RWPE1 (cell line): Measurements from ENCODE around the gene BOC.

Experiments
- CTCF ChIA-PET: fragments of 350-600 bp; sonication (Branson Sonifier 250); formaldehyde crosslinking; extraction: SDS; loops from one replicate; lab custom pipeline; 2021; lab: Yijun Ruan, JAX
- POLR2A ChIA-PET: fragments of 400-600 bp; formaldehyde crosslinking; extraction: SDS; loops from one replicate; lab custom pipeline; 2020; ENCODE audit warnings: antibody characterized with exemption; ENCODE audit not compliant: low non-redundant PET; lab: Yijun Ruan, JAX
- DNase-seq: peaks from one replicate; pipeline ENCODE4 v3.0.0; 2012; ENCODE audit warnings: low spot score
- H3K27ac ChIP-seq: fragments of 450-650 bp; 2 replicates; pipeline ENCODE4 v1.5.1; 2017
- TF ChIP-seq, protein P1 (sequence below): fragments of 450-650 bp; conservative IDR thresholded peaks from 2 replicates; pipeline ENCODE4 v1.5.1; 2017; ENCODE audit warnings: low read depth, mild to moderate bottlenecking

The BOC gene

DNA sequence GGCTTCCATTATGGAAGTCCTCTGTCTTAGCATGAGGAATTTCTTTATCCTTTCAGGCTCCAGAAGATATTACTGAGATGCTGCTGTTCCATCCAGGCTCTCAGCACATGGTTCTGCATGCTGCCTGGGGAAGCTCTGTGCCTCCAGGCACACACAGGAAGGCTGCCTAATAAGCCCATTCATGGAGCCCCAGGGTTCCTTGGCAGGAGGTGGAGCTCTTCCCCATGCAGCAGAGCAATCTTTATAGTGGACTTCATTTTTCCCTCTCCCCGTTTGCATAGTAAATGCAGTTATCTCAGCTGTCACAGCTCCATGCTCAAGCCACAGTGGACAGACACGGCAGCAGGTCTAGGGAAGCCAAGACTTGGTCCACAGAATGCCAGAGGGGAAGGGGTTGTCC lies 57.6 kb downstream of the BOC start:
- no peak for DNase-seq
- TF ChIP-seq, protein P1, sequence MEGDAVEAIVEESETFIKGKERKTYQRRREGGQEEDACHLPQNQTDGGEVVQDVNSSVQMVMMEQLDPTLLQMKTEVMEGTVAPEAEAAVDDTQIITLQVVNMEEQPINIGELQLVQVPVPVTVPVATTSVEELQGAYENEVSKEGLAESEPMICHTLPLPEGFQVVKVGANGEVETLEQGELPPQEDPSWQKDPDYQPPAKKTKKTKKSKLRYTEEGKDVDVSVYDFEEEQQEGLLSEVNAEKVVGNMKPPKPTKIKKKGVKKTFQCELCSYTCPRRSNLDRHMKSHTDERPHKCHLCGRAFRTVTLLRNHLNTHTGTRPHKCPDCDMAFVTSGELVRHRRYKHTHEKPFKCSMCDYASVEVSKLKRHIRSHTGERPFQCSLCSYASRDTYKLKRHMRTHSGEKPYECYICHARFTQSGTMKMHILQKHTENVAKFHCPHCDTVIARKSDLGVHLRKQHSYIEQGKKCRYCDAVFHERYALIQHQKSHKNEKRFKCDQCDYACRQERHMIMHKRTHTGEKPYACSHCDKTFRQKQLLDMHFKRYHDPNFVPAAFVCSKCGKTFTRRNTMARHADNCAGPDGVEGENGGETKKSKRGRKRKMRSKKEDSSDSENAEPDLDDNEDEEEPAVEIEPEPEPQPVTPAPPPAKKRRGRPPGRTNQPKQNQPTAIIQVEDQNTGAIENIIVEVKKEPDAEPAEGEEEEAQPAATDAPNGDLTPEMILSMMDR: no peak
- H3K27ac ChIP-seq: no peak overlapping the region
- ChIA-PET CTCF (interaction anchor here (0.6 kb wide), 1 partner anchor 669 kb away, joined by 5 read pairs; no protein-coding TSS in a partner anchor), POLR2A (no interaction called here)

DNA sequence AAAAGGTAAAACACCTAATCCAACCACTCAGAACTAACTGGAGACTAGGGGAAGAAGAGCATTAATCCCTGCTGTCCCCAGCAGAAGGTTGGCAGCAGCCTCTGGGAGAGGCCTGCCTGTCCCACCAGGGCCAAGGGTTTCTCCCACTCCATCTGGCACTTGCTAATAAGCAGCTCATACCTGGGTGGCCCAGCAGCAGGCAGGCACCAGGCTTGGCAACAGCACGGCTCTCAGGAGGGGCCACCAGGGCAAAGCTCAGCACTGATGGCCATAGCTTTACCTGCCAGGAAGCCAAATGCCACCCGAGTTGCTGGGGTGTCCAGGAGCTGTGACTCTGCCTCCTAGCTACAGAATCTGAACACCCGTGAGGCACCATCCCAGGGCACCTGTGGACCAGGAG lies 58.3 kb downstream of the BOC start:
- CTCF ChIA-PET: interaction anchor here (0.5 to 0.6 kb wide), 2 partner anchors 204 to 669 kb away, joined by 5 read pairs; no protein-coding TSS in a partner anchor
- DNase-seq: no peak
- TF ChIP-seq, protein P1: no peak
- no peak overlapping the region for H3K27ac ChIP-seq
- POLR2A ChIA-PET: no interaction called here

DNA sequence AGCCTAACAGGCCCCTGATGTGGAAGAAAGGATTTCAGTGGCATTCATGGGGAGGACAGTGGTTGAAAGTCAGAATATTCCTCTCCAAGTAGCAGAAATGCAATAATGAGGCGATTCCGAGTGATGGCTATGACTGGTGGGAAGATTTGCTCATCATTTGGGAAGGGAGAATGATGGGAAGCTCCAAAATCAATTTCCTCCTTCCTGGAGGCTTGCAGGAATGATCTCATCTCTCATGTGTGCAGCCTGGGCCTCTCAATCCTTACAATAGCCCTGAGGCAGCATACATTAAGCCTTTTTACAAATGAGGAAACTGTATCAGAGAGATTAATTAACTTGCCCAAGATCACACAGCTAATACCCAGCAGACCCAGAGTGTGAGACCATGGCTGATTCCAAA lies 58.7 kb downstream of the BOC start:
- no peak for DNase-seq
- TF ChIP-seq, protein P1: no peak
- ChIA-PET CTCF (interaction anchor here (0.5 kb wide), 1 partner anchor 205 kb away, joined by 5 read pairs; no protein-coding TSS in a partner anchor), POLR2A (no interaction called here)
- no peak overlapping the region for H3K27ac ChIP-seq

DNA sequence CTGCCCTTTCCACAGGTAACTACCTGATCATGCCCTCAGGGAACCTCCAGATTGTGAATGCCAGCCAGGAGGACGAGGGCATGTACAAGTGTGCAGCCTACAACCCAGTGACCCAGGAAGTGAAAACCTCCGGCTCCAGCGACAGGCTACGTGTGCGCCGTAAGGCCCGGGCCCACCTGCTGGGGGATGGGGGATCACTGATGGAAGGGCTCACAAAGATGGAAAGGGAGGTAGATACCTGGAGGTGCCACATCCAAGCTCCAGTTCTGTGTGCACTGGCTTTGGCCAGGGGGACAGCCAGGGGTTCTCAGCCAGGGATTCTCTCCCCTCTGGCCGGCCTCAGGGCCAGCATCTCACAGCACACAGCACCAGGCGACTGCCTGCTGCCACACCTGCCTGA lies 59.4 kb downstream of the BOC start:
- CTCF ChIA-PET: interaction anchor here (0.5 to 1.5 kb wide), 3 partner anchors 18 to 204 kb away, joined by 3 to 5 read pairs (median 3); no protein-coding TSS in a partner anchor
- TF ChIP-seq, protein P1: no peak
- DNase-seq: no peak
- no peak overlapping the region for H3K27ac ChIP-seq
- POLR2A ChIA-PET: no interaction called here

DNA sequence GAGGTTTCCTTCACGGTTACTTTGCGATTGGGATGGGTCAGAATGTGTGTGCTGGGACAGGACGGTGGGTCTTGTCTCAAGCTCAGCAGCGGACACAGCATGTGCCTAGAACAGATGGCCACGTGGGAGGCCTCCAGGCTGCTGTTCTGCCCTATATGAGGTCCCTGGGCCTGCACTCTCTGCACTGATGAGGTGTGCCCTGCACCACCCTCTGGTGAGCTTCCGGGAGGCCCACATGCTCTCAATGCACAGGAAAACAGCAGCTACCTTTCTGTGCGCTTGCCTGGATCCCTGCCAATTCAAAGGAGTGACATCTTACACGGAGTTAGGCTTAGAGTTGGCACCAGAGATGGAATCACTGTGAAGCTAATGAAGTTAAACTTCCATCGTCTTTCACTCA lies 59.8 kb downstream of the BOC start:
- no peak overlapping the region for H3K27ac ChIP-seq
- TF ChIP-seq, protein P1: no peak
- ChIA-PET CTCF (interaction anchor here (0.5 to 1.5 kb wide), 3 partner anchors 17 to 204 kb away, joined by 3 to 5 read pairs (median 3); no protein-coding TSS in a partner anchor), POLR2A (no interaction called here)
- DNase-seq: no peak

DNA sequence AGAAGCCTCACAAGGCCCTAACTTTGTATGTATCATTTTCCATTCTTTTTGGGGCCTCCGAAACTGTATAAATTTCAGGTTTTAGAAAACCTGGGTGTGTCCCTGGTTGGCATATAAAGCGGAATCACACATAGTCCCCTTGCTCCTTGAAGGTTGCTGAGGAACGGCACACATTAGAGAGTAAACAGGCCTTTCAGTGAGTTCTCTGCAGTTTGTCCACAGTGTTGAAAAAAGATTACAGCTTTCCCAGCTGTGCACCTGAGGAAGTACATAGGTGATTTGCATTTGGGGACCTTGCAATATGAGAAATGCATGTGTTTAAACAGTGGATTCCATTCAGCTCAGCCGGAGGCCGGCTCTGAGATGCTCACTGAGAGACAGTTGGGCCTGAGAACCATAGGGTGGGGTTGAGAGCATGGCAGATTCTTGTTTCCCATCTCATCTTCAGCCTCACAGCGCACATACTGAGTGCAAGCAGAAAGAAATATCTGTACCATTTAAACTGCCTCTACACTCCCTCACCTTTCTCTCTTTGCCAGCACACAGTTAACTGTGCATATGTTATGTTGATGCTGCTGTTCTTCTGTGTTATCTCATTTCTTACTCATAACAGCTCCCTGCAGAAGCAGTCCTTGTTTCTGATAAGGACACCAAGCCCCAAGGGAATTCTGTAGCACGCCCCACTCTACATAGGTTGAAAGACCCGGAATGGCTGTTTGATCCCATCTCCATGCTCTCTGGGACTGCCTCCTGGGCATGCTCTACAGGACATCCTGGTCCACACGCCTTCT lies 60.4 kb downstream of the BOC start:
- ChIA-PET POLR2A (no interaction called here), CTCF (interaction anchor here (0.6 to 1.5 kb wide), 2 partner anchors 17 to 109 kb away, joined by 3 to 5 read pairs; no protein-coding TSS in a partner anchor)
- TF ChIP-seq, protein P1: no peak
- H3K27ac ChIP-seq: no peak overlapping the region
- no peak for DNase-seq
